H9 (cell line): ENCODE measurements around the gene ADISSP. TPM values are rescaled to one million over a fixed set of nuclear protein-coding genes. Genes with fewer than 3 reads are reported as not detected.

ENCODE experiments used
- DNase-seq: peaks from one replicate; pipeline ENCODE4 v3.0.0-alpha.2; 2017
- H2AFZ ChIP-seq: one replicate; pipeline ENCODE4 v1.6.1; 2013; ENCODE audit warnings: mild to moderate bottlenecking, low read length, control low read depth, moderate library complexity
- H2AK5ac ChIP-seq: 2 replicates; pipeline ENCODE4 v1.6.1; 2013; ENCODE audit warnings: low read length, control low read depth, mixed read lengths; ENCODE audit not compliant: insufficient read length
- H2BK120ac ChIP-seq: one replicate; pipeline ENCODE4 v1.6.1; 2013; ENCODE audit warnings: low read depth, mild to moderate bottlenecking, low read length, control low read depth, inconsistent platforms; ENCODE audit not compliant: poor library complexity, severe bottlenecking
- H2BK12ac ChIP-seq: 2 replicates; pipeline ENCODE4 v1.6.1; 2013; ENCODE audit warnings: low read length, control low read depth, mixed read lengths, low read depth; ENCODE audit not compliant: insufficient read length
- H2BK15ac ChIP-seq: 2 replicates; pipeline ENCODE4 v1.6.1; 2013; ENCODE audit warnings: low read depth, low read length, control low read depth
- H2BK20ac ChIP-seq: one replicate; pipeline ENCODE4 v1.6.1; 2013; ENCODE audit warnings: low read depth, mild to moderate bottlenecking, low read length, control low read depth, inconsistent platforms; ENCODE audit not compliant: poor library complexity, severe bottlenecking
- H2BK5ac ChIP-seq: 2 replicates; pipeline ENCODE4 v1.6.1; 2013; ENCODE audit warnings: low read length, control low read depth, mixed read lengths; ENCODE audit not compliant: insufficient read length
- H3K14ac ChIP-seq: 2 replicates; pipeline ENCODE4 v1.6.1; 2013; ENCODE audit warnings: low read length, control low read depth; ENCODE audit not compliant: insufficient read depth
- H3K18ac ChIP-seq: 2 replicates; pipeline ENCODE4 v1.6.1; 2013; ENCODE audit warnings: low read depth, mild to moderate bottlenecking, mixed read lengths, low read length, control low read depth; ENCODE audit not compliant: insufficient read length
- H3K23ac ChIP-seq: 2 replicates; pipeline ENCODE4 v1.6.1; 2013; ENCODE audit warnings: low read length, control low read depth, mixed read lengths, low read depth; ENCODE audit not compliant: insufficient read length
- H3K23me2 ChIP-seq: 2 replicates; pipeline ENCODE4 v1.6.1; 2013; ENCODE audit warnings: low read depth, mild to moderate bottlenecking, mixed read lengths, low read length, control low read depth; ENCODE audit not compliant: insufficient read length, poor library complexity, severe bottlenecking
- H3K27ac ChIP-seq: 2 replicates; pipeline ENCODE4 v1.5.1; 2013; ENCODE audit warnings: low read length, control low read depth, mixed read lengths, low read depth; ENCODE audit not compliant: insufficient read length
- H3K27me3 ChIP-seq: 2 replicates; pipeline ENCODE4 v1.6.1; 2013; ENCODE audit warnings: low read length, control low read depth, inconsistent platforms; ENCODE audit not compliant: insufficient read depth
- H3K4ac ChIP-seq: 2 replicates; pipeline ENCODE4 v1.6.1; 2013; ENCODE audit warnings: low read depth, mild to moderate bottlenecking, control low read depth, inconsistent platforms, low read length, moderate library complexity
- H3K4me1 ChIP-seq: 2 replicates; pipeline ENCODE4 v1.6.1; 2013; ENCODE audit warnings: low read length, control low read depth, inconsistent platforms; ENCODE audit not compliant: insufficient read depth
- H3K4me2 ChIP-seq: 2 replicates; pipeline ENCODE4 v1.6.1; 2013; ENCODE audit warnings: low read length, control low read depth, mixed read lengths; ENCODE audit not compliant: insufficient read length, insufficient read depth
- H3K56ac ChIP-seq: 2 replicates; pipeline ENCODE4 v1.6.1; 2013; ENCODE audit warnings: low read depth, mild to moderate bottlenecking, mixed read lengths, low read length, control low read depth; ENCODE audit not compliant: insufficient read length
- H3K79me1 ChIP-seq: 2 replicates; pipeline ENCODE4 v1.6.1; 2013; ENCODE audit warnings: low read depth, mild to moderate bottlenecking, moderate library complexity, low read length, control low read depth, inconsistent platforms; ENCODE audit not compliant: insufficient read depth, poor library complexity, severe bottlenecking
- H3K79me2 ChIP-seq: 2 replicates; pipeline ENCODE4 v1.6.1; 2013; ENCODE audit warnings: low read length, control low read depth, inconsistent platforms; ENCODE audit not compliant: insufficient read depth
- H3K9ac ChIP-seq: 2 replicates; pipeline ENCODE4 v1.6.1; 2013; ENCODE audit warnings: low read length, control low read depth, mixed read lengths; ENCODE audit not compliant: insufficient read length; ENCODE audit errors: extremely low read depth
- H3K9me3 ChIP-seq: one replicate; pipeline ENCODE4 v1.6.1; 2013; ENCODE audit warnings: low read depth, low read length, inconsistent platforms; ENCODE audit not compliant: control insufficient read depth
- H3T11ph ChIP-seq: one replicate; pipeline ENCODE4 v1.6.1; 2013; ENCODE audit warnings: mild to moderate bottlenecking, low read length, control low read depth, inconsistent platforms
- H4K20me1 ChIP-seq: one replicate; pipeline ENCODE4 v1.6.1; 2013; ENCODE audit not compliant: control insufficient read depth, insufficient read length, insufficient read depth
- H4K5ac ChIP-seq: 2 replicates; pipeline ENCODE4 v1.6.1; 2013; ENCODE audit warnings: low read depth, mild to moderate bottlenecking, mixed read lengths, low read length, control low read depth; ENCODE audit not compliant: insufficient read length
- H4K8ac ChIP-seq: replicated peaks from 2 replicates; pipeline ENCODE4 v1.6.1; 2013; ENCODE audit warnings: low read length, control low read depth, mixed read lengths, low read depth; ENCODE audit not compliant: insufficient read length
- H4K91ac ChIP-seq: 2 replicates; pipeline ENCODE4 v1.6.1; 2013; ENCODE audit warnings: low read depth, mild to moderate bottlenecking, moderate library complexity, mixed read lengths, low read length, control low read depth; ENCODE audit not compliant: insufficient read length
- H3K27ac Mint-ChIP-seq, 3 experiments: 2 replicates in 2 of 3; 3 replicates in 1 of 3; pipeline ENCODE4 v1.8.0; 2020 to 2021; ENCODE audit warnings: mixed read lengths in 3 of 3, mild to moderate bottlenecking in 1 of 3, moderate library complexity in 1 of 3
- H3K27me3 Mint-ChIP-seq: 2 replicates; pipeline ENCODE4 v1.8.0; 2021; ENCODE audit warnings: low read depth, mild to moderate bottlenecking, moderate library complexity, mixed read lengths
- H3K36me3 Mint-ChIP-seq, 3 experiments: 2 replicates in 2 of 3; 3 replicates in 1 of 3; pipeline ENCODE4 v1.8.0; 2020 to 2021; ENCODE audit warnings: low read depth in 3 of 3, mixed read lengths in 3 of 3; ENCODE audit not compliant: insufficient read depth in 1 of 3
- H3K4me1 Mint-ChIP-seq, 2 experiments: 2 replicates each; pipeline ENCODE4 v1.8.0; 2020; ENCODE audit warnings: mixed read lengths in 2 of 2
- H3K4me3 Mint-ChIP-seq, 2 experiments: 2 replicates in 1 of 2; 3 replicates in 1 of 2; pipeline ENCODE4 v1.8.0; 2020 to 2021; ENCODE audit warnings: mild to moderate bottlenecking in 2 of 2, mixed read lengths in 2 of 2, moderate library complexity in 1 of 2
- H3K9me3 Mint-ChIP-seq, 2 experiments: 2 replicates in 1 of 2; 3 replicates in 1 of 2; pipeline ENCODE4 v1.8.0; 2020; ENCODE audit warnings: mild to moderate bottlenecking in 2 of 2, mixed read lengths in 2 of 2, moderate library complexity in 1 of 2
- WGBS: extraction: QIAGEN DNeasy Blood & Tissue Kit; methylation state at CpG from one replicate; pipeline ENCODE4 v1.1.7; 2013; ENCODE audit warnings: missing lambda C conversion rate, low lambda C conversion rate, mixed read lengths; ENCODE audit not compliant: insufficient read length; ENCODE audit errors: extremely low coverage; 5-methylcytosine and 5-hydroxymethylcytosine counted together
- total RNA-seq: library from RNA; stranded (reverse); gene quantifications from 2 replicates; pipeline ENCODE4 v1.2.1, GENCODE V29; 2021
- TF ChIP-seq, protein P1 (sequence below): fragments of 200-600 bp; sonication (generic); conservative IDR thresholded peaks from 3 replicates; pipeline ENCODE4 v1.8.0; 2021; ENCODE audit warnings: antibody characterized with exemption, mild to moderate bottlenecking

The ADISSP gene
- total RNA-seq, 1 experiment from 2014 or later: 80.9 TPM

DNA sequence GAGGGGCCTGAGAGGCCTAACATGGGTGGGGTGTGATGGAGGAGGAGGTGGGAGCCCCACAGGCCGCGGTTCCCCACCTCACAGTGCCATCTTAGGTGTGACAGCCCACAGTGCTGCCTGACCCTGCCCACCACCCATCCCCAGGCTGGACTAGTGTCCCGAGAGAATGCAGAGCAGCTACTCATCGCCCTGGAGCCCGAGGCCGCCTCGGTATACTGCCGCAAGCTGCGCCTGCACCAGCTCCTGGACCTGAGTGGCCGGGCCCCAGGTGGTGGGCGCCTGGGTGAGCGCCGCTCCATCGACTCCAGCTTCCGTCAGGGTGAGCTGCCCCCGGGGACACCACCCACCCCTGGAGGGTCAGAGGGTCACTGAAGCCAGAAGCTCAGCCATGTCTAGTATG lies 19.5 kb downstream of the ADISSP start:
- Histone ChIP-seq H3K56ac (no peak overlapping the region), H3K27ac (no peak overlapping the region), H2BK15ac (no peak overlapping the region), H4K8ac (no peak overlapping the region), H3K9me3 (no peaks in the 10 kb centered on the region), H2BK5ac (no peak overlapping the region), H2AFZ (no peak overlapping the region), H3K23ac (no peak overlapping the region), H3K4me2 (no peak overlapping the region), H3K27me3 (peaks cover 13% of the 10 kb centered on the region), H2BK120ac (no peak overlapping the region), H4K20me1 (no peaks in the 10 kb centered on the region), H3K4ac (no peak overlapping the region), H3K9ac (no peak overlapping the region), H3K14ac (no peak overlapping the region), H2AK5ac (no peak overlapping the region), H3K18ac (no peak overlapping the region), H3T11ph (no peak overlapping the region), H3K79me1 (no peaks in the 10 kb centered on the region), H3K4me1 (peaks cover 2% of the 10 kb centered on the region; the same call in 1 of the 2 replicates), H3K23me2 (peaks cover 30% of the 10 kb centered on the region), H2BK20ac (no peak overlapping the region), H3K79me2 (no peaks in the 10 kb centered on the region), H2BK12ac (no peak overlapping the region), H4K91ac (no peak overlapping the region), H4K5ac (no peak overlapping the region)
- Mint-ChIP-seq H3K9me3 (no peaks in the 10 kb centered on the region), H3K4me1 (peaks cover 16 to 28% of the 10 kb centered on the region in 2 experiments), H3K4me3 (no peak overlapping the region), H3K36me3 (peaks cover 5 to 6% (median 5%) of the 10 kb centered on the region in 3 experiments; a peak in 5 of 7 replicates), H3K27ac (no peak overlapping the region), H3K27me3 (peaks cover 68% of the 10 kb centered on the region)
- WGBS: no CpG with 5 or more reads among the region's 16 CpGs
- DNase-seq: no peak
- TF ChIP-seq, protein P1, sequence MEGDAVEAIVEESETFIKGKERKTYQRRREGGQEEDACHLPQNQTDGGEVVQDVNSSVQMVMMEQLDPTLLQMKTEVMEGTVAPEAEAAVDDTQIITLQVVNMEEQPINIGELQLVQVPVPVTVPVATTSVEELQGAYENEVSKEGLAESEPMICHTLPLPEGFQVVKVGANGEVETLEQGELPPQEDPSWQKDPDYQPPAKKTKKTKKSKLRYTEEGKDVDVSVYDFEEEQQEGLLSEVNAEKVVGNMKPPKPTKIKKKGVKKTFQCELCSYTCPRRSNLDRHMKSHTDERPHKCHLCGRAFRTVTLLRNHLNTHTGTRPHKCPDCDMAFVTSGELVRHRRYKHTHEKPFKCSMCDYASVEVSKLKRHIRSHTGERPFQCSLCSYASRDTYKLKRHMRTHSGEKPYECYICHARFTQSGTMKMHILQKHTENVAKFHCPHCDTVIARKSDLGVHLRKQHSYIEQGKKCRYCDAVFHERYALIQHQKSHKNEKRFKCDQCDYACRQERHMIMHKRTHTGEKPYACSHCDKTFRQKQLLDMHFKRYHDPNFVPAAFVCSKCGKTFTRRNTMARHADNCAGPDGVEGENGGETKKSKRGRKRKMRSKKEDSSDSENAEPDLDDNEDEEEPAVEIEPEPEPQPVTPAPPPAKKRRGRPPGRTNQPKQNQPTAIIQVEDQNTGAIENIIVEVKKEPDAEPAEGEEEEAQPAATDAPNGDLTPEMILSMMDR: no peak
